K562 (cell line): Measurements from ENCODE around the gene HRH1. TPM values are rescaled to one million over a fixed set of nuclear protein-coding genes. Genes with fewer than 3 reads are reported as not detected.

Experiments used
- ATAC-seq: fragments of 200-7000 bp; cut with Tn5 transposase; 3 replicates; pipeline ENCODE4 v1.9.1; 2020; ENCODE audit warnings: moderate library complexity
- BruUV-seq: library from RNA; stranded (reverse); fragments of 400-500 nt; replicated peaks from 2 replicates; lab custom pipeline; 2021; lab: Mats Ljungman, UMichigan
- CTCF ChIA-PET: fragments of 300-600 bp; formaldehyde crosslinking; extraction: SDS; loops from one replicate; lab custom pipeline; 2021; ENCODE audit warnings: low intra/inter-chr PET ratio; lab: Yijun Ruan, JAX
- POLR2A ChIA-PET: fragments of 300-600, 350-650 bp; sonication (Branson Sonifier 250); formaldehyde crosslinking; extraction: SDS; loops from one replicate; lab custom pipeline; 2021; ENCODE audit warnings: antibody characterized with exemption, inconsistent platforms; lab: Yijun Ruan, JAX
- DNase-seq, 4 experiments: peaks; one replicate each; pipeline versions ENCODE4 v3.0.0 to v3.0.0-alpha.2; 2011 to 2018; ENCODE audit warnings: low spot score in 3 of 4, mixed read lengths in 3 of 4; ENCODE audit errors: extremely low read depth in 1 of 4
- FAIRE-seq: peaks from 2 replicates; lab custom pipeline; 2011; peaks lifted over from hg19 to GRCh38; lab: Jason Lieb, UNC
- H2AFZ ChIP-seq: 2 replicates; pipeline ENCODE4 v1.6.0; 2011; ENCODE audit warnings: low read depth, low read length, control low read depth, inconsistent platforms
- H3K27ac ChIP-seq: fragments of 200-600 bp; 3 replicates; pipeline ENCODE4 v1.8.0; 2011; ENCODE audit warnings: low read depth, mild to moderate bottlenecking, control low read depth, inconsistent platforms, low read length, moderate library complexity, mixed read lengths; ENCODE audit errors: extremely low read depth
- H3K27me3 ChIP-seq, 2 experiments: fragments of 300-600 bp in 1 of 2; 2 replicates in 1 of 2; 3 replicates in 1 of 2; pipeline versions ENCODE4 v1.6.0 to v1.8.0; 2011; ENCODE audit warnings: inconsistent platforms in 2 of 2, low read length in 2 of 2, mild to moderate bottlenecking in 1 of 2, mixed read lengths in 1 of 2, moderate library complexity in 1 of 2; ENCODE audit not compliant: control insufficient read depth in 2 of 2, insufficient read depth in 2 of 2
- H3K36me3 ChIP-seq: fragments of 300-600 bp; 3 replicates; pipeline ENCODE4 v1.8.0; 2011; ENCODE audit warnings: mild to moderate bottlenecking, low read length, inconsistent platforms; ENCODE audit not compliant: control insufficient read depth, insufficient read depth
- H3K4me1 ChIP-seq, 2 experiments: fragments of 200-600 bp in 1 of 2; replicated peaks in 1 of 2; 2 replicates in 1 of 2; 3 replicates in 1 of 2; pipeline versions ENCODE4 v1.5.1 to v1.8.0; 2011; ENCODE audit warnings: inconsistent platforms in 2 of 2, low read length in 2 of 2, mild to moderate bottlenecking in 1 of 2, mixed read lengths in 1 of 2, moderate library complexity in 1 of 2; ENCODE audit not compliant: control insufficient read depth in 2 of 2, insufficient read depth in 2 of 2
- H3K4me2 ChIP-seq: 2 replicates; pipeline ENCODE4 v1.6.1; 2011; ENCODE audit warnings: low read length, control low read depth, inconsistent platforms, mixed read lengths; ENCODE audit not compliant: insufficient read depth
- H3K4me3 ChIP-seq: fragments of 200-600 bp; sonication (generic), shearing (Covaris generic); 2 replicates; pipeline ENCODE4 v1.5.1; 2016; ENCODE audit warnings: control low read depth, inconsistent platforms
- H3K79me2 ChIP-seq: fragments of 200-600 bp; 3 replicates; pipeline ENCODE4 v1.8.0; 2011; ENCODE audit warnings: low read length, inconsistent platforms; ENCODE audit not compliant: control insufficient read depth, insufficient read depth
- H3K9ac ChIP-seq, 2 experiments: 2 replicates each; pipeline versions ENCODE4 v1.6.0 to v1.6.1; 2011; ENCODE audit warnings: low read depth in 2 of 2, low read length in 2 of 2, control low read depth in 1 of 2, inconsistent platforms in 1 of 2, mild to moderate bottlenecking in 1 of 2, mixed read lengths in 1 of 2; ENCODE audit not compliant: insufficient read depth in 1 of 2
- H3K9me1 ChIP-seq: one replicate; pipeline ENCODE4 v1.6.0; 2011; ENCODE audit warnings: inconsistent platforms, mild to moderate bottlenecking, low read length, moderate library complexity; ENCODE audit not compliant: control insufficient read depth, insufficient read depth
- H3K9me3 ChIP-seq: replicated peaks from 2 replicates; pipeline ENCODE4 v1.5.1; 2011; ENCODE audit warnings: low read depth, low read length, inconsistent platforms; ENCODE audit not compliant: control insufficient read depth, insufficient read depth
- H4K20me1 ChIP-seq: replicated peaks from 2 replicates; pipeline ENCODE4 v1.6.1; 2011; ENCODE audit warnings: low read length, inconsistent platforms, mixed read lengths; ENCODE audit not compliant: control insufficient read depth, insufficient read depth
- ETV1 ChIP-seq: fragments of 450-650 bp; conservative IDR thresholded peaks from 2 replicates; pipeline ENCODE4 v1.6.1; 2016; ENCODE audit warnings: missing genetic modification characterization, control low read depth, low read depth, missing compliant biosample characterization
- GATA2 ChIP-seq: sonication (generic); formaldehyde crosslinking; IDR thresholded peaks from 2 replicates; pipeline ENCODE4 v1.4.0; 2020; ENCODE audit warnings: mild to moderate bottlenecking, missing genetic modification reagents
- JUND ChIP-seq, 2 experiments: IDR thresholded peaks; 2 replicates in 1 of 2; 3 replicates in 1 of 2; pipeline ENCODE4 v1.6.1; 2011; ENCODE audit warnings: borderline replicate concordance in 2 of 2, low read depth in 2 of 2, low read length in 2 of 2, improper control_type of control experiment in 1 of 2, missing biosample characterization in 1 of 2, missing genetic modification characterization in 1 of 2, missing genetic modification reagents in 1 of 2
- PKNOX1 ChIP-seq: fragments of 450-650 bp; IDR thresholded peaks from 2 replicates; pipeline ENCODE4 v1.6.1; 2016
- STAT5A ChIP-seq: IDR thresholded peaks from 2 replicates; pipeline ENCODE4 v1.6.1; 2012; ENCODE audit warnings: low read length, inconsistent platforms, borderline replicate concordance
- ZNF395 ChIP-seq: fragments of 200-800 bp; sonication (Bioruptor generic); IDR thresholded peaks from 2 replicates; pipeline ENCODE4 v1.6.1; 2017; ENCODE audit warnings: missing genetic modification characterization, missing compliant biosample characterization
- ZNF589 ChIP-seq: fragments of 200-800 bp; sonication (Bioruptor generic); IDR thresholded peaks from 2 replicates; pipeline ENCODE4 v1.6.1; 2016; ENCODE audit warnings: low read depth, missing genetic modification characterization, missing compliant biosample characterization
- ZNF592 ChIP-seq: fragments of 450-650 bp; IDR thresholded peaks from 2 replicates; pipeline ENCODE4 v1.6.1; 2017; ENCODE audit warnings: antibody characterized with exemption, mild to moderate bottlenecking
- ZNF717 ChIP-seq: fragments of 250-450 bp; sonication (Bioruptor Pico); IDR thresholded peaks from 2 replicates; pipeline ENCODE4 v1.5.0; 2021
- WGBS: fragments of 100-300 bp; shearing (Covaris generic); methylation state at CpG from one replicate; pipeline ENCODE4 v1.1.6; 2016; ENCODE audit warnings: low coverage, mixed read lengths; ENCODE audit not compliant: insufficient coverage; ENCODE audit errors: missing lambda C conversion rate; 5-methylcytosine and 5-hydroxymethylcytosine counted together
- in situ Hi-C: fragments of 300-500 bp; cut with MboI; formaldehyde crosslinking; loops from 4 replicates; pipeline ENCODE4 v1.15.0; 2018; ENCODE audit warnings: inconsistent platforms, mixed read lengths
- intact Hi-C: fragments of 100-400 bp; cut with micrococcal nuclease; formaldehyde crosslinking; loops from 2 replicates; pipeline ENCODE4 v1.14.2; 2022
- polyA plus RNA-seq, 8 experiments: library from polyadenylated mRNA; depleted of rRNA in 4 of 8; stranded (reverse) in 5 of 8; unstranded in 3 of 8; fragments of >200 nt; fragmentation: Nextera tagmentation in 2 of 8; fragmentation: Illumina TruSeq in 1 of 8; extraction: Ambion mirVana in 2 of 8; extraction: Trizol in 1 of 8; gene quantifications; 2 replicates each; pipeline versions ENCODE4 v1.2.1 to v1.2.3, GENCODE V29; 2011 to 2014; ENCODE audit warnings: inconsistent platforms in 1 of 8, missing spikeins in 1 of 8
- total RNA-seq, 7 experiments: library from RNA; depleted of rRNA in 6 of 7; stranded (reverse); fragments of >200 nt in 6 of 7; fragmentation: Illumina TruSeq in 2 of 7; extraction: Trizol in 2 of 7; gene quantifications; 2 replicates each; pipeline versions ENCODE4 v1.2.1 to v1.2.3, GENCODE V29; 2011 to 2021; ENCODE audit warnings: low replicate concordance in 1 of 7

The HRH1 gene
- total and polyA plus RNA-seq, 9 of the 15 experiments (the other 6 are each of a cell fraction or from before 2014, with no cell fraction given): 0.03 to 0.15 (median 0.06) TPM; not detected in 1

GRCh38 chr3:11288021-11288491 lies 133.8 kb downstream of the HRH1 start:
- ATAC-seq (peak; percentile 45), FAIRE-seq (no peak), DNase-seq (peak in 2 of 4 experiments; percentile 28 to 41)
- Histone ChIP-seq H2AFZ (peak overlapping the region; percentile 9; the same call in 1 of the 2 replicates), H3K4me2 (peak overlapping the region; percentile 40), H3K9me1 (no peaks in the 10 kb centered on the region), H3K27ac (peak overlapping the region; percentile 89), H3K4me3 (no peak overlapping the region), H3K9me3 (no peaks in the 10 kb centered on the region), H4K20me1 (no peaks in the 10 kb centered on the region), H3K79me2 (peaks cover 38% of the 10 kb centered on the region), H3K4me1 (peaks cover 17 to 55% of the 10 kb centered on the region in 2 experiments), H3K27me3 (no peaks in the 10 kb centered on the region), H3K9ac (peak overlapping the region in 1 of 2 experiments; percentile 65; a peak in 2 of 4 replicates), H3K36me3 (peaks cover 29% of the 10 kb centered on the region)
- in situ Hi-C loops (no loop called here), intact Hi-C loops (no loop called here)
- CTCF ChIA-PET: no interaction called here
- BruUV-seq: no TSS peak
- 0 out of 2 replicates have a peak, but pooled peaks have one; percentile 42 for TF ChIP-seq ZNF589 (CRISPR knock-in tag)
- peak; percentile 55; the same call in 1 of the 2 replicates for TF ChIP-seq ZNF592
- TF ChIP-seq PKNOX1: no peak
- TF ChIP-seq GATA2 (CRISPR knock-in tag): peak; percentile 50; the same call in 1 of the 2 replicates
- 0 out of 2 replicates have a peak, but pooled peaks have one; percentile 3 for TF ChIP-seq JUND (IDR thresholded peaks at IDR 0.05; ENCODE audit: borderline replicate concordance, low read depth, low read length)
- TF ChIP-seq JUND (tag; IDR thresholded peaks at IDR 0.05; ENCODE audit: borderline replicate concordance, low read depth, low read length): no peak
- no peak for TF ChIP-seq ZNF717
- peak; percentile 15; the same call in 1 of the 2 replicates for TF ChIP-seq STAT5A
- TF ChIP-seq ZNF395: 0 out of 2 replicates have a peak, but pooled peaks have one; percentile 41
- peak; percentile 18; the same call in 1 of the 2 replicates for TF ChIP-seq ETV1 (tag)
- POLR2A ChIA-PET: interaction anchor here (0.6 to 5.8 kb wide), 8 partner anchors 10 to 82 kb away, joined by 3 to 49 read pairs (median 4); partner anchors contain the start of gene ATG7
- WGBS: 19% methylated on average over 2 of the region's 2 CpGs
